ENCODE results near the gene MMADHC.
"Not testable (repeated sequence)": the region's sequence is repeated elsewhere in the genome, so short reads cannot be mapped to it uniquely, and the experiment has no call there.

Gene MMADHC

GRCh38 chr2:149594411-149594810, 6.8 kb upstream of the MMADHC start:
- DNase-seq, result no peak

DNA sequence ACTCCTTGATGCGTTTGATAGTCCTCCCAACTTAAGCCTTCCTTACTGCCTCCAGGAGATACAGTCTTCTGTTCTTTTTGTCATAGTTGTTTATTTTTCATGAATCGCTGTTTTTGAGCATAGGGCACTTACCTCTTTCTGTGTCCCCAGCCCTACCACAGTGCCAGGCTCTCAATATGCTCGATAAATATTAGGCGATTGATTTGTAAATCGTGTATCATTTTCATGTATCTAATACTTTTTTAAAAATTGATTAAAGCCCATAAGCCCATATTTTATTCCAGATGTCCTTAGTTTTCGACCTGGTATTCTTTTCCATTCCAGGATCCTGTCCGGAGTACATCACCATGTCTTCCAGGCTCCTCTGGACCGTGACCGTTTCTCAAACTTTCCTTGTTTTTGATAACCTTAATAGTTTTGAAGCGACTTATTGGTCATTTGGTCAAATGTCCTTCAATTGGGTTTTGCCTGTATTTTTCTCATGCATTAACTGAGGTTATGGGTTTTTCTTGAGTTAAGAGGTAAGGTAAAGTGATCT, 444 bp upstream of the MMADHC start:
- DNase-seq, result no peak

DNA sequence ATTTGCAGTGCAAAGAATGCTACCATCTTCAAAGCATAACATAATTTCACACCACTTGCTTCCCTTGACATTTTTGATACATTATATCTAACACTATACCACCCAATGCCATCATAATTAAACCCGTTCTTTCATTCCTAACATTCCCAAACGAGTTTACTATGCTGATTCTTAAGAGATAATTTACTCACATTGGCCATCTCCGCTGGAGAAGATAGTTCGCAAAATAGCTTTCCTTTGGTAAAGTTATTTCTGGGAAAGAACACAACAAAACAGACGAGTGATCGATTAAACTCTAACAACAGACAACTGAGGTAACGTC, 716 bp downstream of the MMADHC start:
- no peak for DNase-seq

- no peak for DNase-seq
Measured at GRCh38 chr2:149586063-149586462, 1.5 kb downstream of the MMADHC start.

DNA sequence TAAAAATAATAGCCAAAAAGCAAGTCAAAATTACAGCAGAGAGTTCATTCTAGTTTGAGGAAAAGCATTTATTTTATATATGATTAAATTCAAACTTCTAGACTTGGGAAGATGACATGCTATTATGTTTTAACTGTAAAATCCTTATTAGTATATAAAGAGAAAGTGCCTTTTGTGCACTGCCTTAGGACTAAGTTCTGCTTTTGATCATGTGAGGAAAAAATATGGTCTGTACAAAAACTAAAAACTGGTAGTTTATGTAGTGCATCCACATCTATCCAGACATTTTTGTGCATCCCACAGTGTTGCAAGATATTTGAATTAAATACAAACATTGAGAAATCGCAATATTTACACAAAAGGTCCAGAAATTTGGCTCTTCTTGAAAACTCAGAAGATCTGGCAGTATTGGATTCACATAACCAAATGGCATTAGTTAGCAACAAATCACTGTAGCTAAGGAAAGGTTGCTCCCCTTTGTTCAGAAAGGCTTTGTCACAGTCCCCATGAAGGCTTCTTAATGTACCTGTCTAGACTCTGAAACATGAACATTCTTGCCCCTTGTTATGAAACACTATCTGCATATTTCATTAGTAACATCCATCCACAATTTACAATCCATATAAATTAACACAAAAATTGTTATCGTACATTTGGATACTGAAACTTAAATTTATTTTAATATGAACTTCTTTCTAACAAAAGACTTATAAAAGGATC, 2.2 kb downstream of the MMADHC start:
- DNase-seq, result peak; percentile 35

DNA sequence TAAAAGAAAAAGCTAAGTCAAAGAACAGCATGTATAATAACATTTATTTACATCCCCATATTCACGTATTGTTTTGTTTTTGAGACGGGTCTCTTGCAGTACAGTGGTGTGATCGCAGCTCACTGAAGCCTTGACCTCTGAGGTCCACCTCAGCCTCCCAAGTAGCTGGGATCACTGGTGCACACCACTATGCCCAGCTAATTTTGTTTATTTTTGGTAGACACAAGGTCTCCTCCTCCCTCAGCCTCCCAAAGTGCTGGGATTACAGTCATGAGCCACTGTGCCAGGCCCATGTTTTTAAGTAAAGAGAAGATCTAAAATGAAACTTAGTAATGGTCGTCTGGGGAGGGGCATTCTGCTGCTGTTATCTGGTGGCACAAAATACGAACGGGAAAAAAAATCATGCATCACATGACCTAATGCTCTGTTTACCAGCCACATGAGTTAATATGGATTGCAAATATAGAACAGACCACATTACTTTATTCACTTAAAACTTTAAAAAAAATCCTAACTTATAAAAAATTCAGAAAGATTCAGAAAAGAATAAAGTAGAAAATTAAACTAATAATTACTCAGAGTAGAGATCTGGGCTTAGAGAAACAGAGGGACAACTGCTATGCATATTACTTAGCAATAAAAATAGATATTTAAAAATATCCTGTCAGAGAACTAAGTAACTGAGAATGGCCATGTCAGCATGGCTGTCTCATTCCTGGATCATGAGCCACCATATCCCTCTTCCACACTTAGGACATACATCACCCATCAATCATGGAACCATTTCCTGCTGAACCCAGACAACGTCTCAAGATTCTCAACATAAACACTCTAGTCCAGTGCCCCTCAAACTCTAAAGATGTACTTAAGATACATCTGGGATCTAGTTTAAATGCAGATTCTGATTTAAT, 7.3 kb downstream of the MMADHC start:
- DNase-seq, result no peak

GRCh38 chr2:149577269-149577668, 10.3 kb downstream of the MMADHC start:
- DNase-seq, result no peak

DNA sequence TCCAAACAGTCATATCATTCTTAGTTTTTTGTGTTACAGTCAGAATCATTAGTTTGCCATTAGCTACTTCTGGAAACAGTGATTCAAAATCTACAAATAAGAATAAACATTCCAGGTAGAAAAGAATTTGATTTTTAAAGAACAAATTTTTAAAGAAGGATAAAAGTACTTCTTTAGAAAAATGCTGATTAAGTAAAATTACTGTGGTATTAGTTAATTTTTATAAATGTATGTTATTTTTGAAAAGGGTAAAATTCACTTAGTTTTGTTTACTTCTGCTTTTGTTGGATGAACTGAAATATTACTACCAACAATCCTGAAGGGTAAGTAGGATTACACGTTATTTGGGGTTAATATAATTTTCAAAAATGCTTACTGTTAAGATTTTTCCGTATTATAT, 11.8 kb downstream of the MMADHC start:
- DNase-seq, result no peak

- no peak for DNase-seq
Measured at GRCh38 chr2:149575277-149575676, 12.3 kb downstream of the MMADHC start.

DNA sequence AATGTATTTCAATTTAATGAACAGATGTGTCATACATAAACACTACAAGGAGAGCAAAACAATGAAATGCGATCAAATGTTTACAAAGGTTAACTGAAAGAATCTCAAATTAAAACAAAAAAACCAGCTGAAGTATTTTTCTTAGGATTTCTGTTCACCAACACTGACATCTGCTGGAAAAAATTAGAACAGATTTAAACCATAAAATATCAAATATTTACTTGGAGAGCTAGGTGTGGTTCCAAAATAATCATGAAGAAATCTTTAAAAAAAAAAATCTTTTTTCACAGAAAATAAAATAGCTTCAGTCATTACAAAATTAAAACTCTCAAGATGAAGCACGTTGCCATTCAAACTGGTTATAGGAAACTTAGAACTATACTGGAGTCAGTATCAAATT, 13.8 kb downstream of the MMADHC start:
- DNase-seq, result no peak

GRCh38 chr2:149572102-149572953, 15.2 kb downstream of the MMADHC start:
- no peak for DNase-seq

GRCh38 chr2:149568138-149568537, 19.4 kb downstream of the MMADHC start:
- peak; percentile 40 for DNase-seq

DNA sequence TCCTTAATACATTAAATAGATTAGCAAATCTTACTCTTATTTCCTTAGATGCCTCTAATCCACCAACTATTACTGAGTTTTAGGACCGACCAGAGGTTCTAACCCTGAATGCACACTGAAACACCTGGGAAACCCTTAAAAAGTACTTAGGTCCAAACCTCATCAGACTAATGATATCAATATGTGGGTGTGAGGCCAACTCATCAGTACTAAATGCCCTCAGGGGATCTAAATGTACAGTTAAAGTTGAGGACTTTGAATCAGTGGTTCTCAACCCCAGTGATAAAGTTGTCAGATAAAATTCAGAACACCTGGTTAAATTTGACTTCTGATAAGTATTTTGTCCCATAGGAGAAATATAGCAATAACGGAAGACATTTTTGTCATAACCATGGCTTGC, 20.9 kb downstream of the MMADHC start:
- DNase-seq, result no peak

GRCh38 chr2:149565625-149566024, 21.9 kb downstream of the MMADHC start:
- not testable (repeated sequence) for DNase-seq

- no peak for DNase-seq
Measured at GRCh38 chr2:149564983-149565382, 22.6 kb downstream of the MMADHC start.

DNA sequence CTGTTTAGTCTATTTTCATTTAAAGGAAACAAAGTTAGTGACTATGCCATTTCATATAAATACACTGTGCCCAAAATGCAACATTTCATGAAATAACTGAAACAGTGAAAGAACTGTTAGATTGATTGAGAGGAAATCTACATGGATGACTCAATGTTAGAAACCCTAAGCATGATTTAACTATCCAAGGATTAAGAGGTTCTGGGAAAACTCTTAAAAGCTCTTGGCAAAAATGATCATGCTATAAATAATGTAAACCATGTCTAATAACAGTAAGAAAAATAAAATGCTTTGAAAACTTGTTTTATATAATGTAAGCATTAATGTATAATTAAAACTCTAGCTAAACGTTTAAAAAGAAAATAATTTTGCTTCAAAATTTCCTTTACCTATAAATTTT, 23.5 kb downstream of the MMADHC start:
- DNase-seq, result no peak

DNA sequence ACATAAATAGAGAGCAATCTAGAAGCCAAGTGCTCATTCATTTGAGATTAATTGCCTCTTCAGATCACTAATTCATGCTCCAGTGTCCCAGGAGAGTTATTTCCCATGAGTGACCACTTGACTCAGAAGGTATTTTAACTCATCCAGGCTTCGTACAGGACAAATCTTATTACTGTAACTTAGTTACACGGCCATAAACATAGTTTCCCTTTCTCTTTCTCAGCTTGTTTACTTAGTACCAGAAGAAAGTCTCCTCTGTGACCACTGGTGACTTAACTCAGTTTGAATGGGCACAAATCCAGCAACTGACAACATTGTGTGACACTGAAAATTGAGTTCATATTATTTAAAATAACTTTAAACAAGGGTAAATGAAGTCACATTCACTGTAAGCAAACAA, 25.3 kb downstream of the MMADHC start:
- no peak for DNase-seq

GRCh38 chr2:149561309-149561926, 26.2 kb downstream of the MMADHC start:
- DNase-seq, result peak; percentile 36

DNA sequence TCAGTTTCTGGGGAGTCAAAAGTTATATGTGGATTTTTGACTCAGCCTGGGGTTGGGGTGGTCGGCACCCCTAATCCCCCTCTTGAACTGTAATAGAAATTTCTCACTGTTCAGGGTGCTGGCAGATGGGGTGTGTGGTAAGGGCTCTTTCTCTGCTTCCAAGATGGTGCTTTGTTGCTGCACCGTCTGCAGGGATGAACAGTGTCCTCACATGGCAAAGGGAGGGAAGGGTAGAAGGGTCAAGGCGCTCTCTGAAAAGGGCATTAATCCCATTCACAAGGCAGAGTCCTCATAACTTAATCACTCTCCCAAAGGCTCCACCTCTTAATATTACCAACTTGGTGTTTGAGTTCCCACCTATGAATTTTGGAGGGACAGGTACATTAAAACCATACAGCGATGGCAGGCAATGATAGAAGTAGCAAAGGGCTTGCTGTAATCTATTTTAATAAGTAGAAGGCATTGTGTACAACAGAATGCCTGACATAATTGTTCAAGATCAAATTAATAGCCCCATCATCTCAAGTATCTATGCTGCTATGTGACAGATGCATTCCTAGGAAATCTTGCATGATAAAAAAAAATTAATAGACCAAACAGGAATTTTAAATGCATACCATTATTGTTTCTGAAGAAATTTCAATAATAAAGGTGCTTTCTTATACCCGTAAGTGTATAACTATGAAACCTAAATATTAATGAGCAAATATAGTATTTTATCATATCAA, 28.1 kb downstream of the MMADHC start:
- no peak for DNase-seq

DNA sequence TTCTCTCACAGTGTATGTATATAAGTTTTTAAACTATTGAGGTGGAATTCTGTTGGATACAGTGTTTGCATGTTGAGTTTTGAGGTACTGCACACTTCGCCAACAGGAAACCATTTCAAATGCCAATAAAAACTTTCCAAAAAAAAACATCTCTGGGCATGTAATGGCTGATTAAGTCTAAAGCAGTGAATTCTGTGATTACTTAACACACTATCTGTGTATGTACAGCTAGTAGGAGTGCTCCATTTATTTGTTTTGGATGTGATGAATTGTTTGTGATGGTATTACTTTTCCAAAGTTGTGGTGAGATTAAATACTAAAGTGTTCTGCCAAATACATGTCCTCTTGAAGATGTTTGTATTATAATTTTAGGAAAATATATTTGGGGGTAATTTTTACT, 31.1 kb downstream of the MMADHC start:
- no peak for DNase-seq

GRCh38 chr2:149552830-149553229, 34.7 kb downstream of the MMADHC start:
- DNase-seq, result no peak

DNA sequence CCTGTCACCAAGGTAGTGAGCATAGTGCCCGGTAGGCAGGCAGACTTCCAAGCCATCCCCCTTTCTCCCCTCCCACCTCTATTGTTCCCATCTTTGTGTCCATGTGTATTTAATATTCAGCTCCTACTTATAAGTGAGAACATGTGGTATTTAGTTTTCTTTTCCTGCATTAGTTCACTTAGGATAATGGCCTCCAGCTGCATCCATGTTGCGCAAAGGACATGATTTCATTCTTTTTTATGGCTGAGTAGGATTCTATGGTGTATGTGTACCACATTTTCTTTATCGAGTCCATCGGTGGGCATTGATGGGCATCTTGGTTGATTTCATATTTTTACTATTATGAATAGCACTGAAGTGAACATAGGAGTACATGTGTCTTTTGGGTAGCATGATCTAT, 35.3 kb downstream of the MMADHC start:
- DNase-seq, result no peak

Data from inflammatory macrophage treated with lipopolysaccharide for 4 hours (primary cell).